Endothelial cell of umbilical vein (primary cell): ENCODE measurements around the gene NSD1. TPM values are rescaled to one million over a fixed set of nuclear protein-coding genes. Genes with fewer than 3 reads are reported as not detected.

Experiments
- BruUV-seq: library from RNA; stranded (reverse); fragments of 400-500 nt; replicated peaks from 2 replicates; lab custom pipeline; 2021; lab: Mats Ljungman, UMichigan
- CTCF ChIA-PET: fragments of 300-600, 350-600 bp; sonication (Branson Sonifier 250); formaldehyde crosslinking; loops from one replicate; lab custom pipeline; 2021; ENCODE audit warnings: antibody characterized with exemption, inconsistent platforms; lab: Charles Lee
- POLR2A ChIA-PET: fragments of 300-600, 350-600 bp; sonication (Branson Sonifier 250); formaldehyde crosslinking; loops from one replicate; lab custom pipeline; 2021; ENCODE audit warnings: antibody characterized with exemption, inconsistent platforms; lab: Charles Lee
- DNase-seq: peaks from one replicate; pipeline ENCODE4 v3.0.0-alpha.2; 2011; ENCODE audit warnings: low read depth, low spot score
- FAIRE-seq: peaks from 2 replicates; lab custom pipeline; 2011; peaks lifted over from hg19 to GRCh38; lab: Jason Lieb, UNC
- H2AFZ ChIP-seq: 2 replicates; pipeline ENCODE4 v1.6.0; 2012; ENCODE audit warnings: low read depth, low read length, control low read depth, inconsistent platforms
- H3K27ac ChIP-seq: 2 replicates; pipeline ENCODE4 v1.5.1; 2011; ENCODE audit warnings: low read depth, mild to moderate bottlenecking, control low read depth, low read length, moderate library complexity; ENCODE audit not compliant: insufficient read depth
- H3K27me3 ChIP-seq, 2 experiments: 2 replicates each; pipeline versions ENCODE4 v1.6.0 to v1.6.1; 2011; ENCODE audit warnings: low read length in 2 of 2, mixed read lengths in 1 of 2; ENCODE audit not compliant: control insufficient read depth in 2 of 2, insufficient read depth in 2 of 2
- H3K36me3 ChIP-seq, 2 experiments: 2 replicates in 1 of 2; 3 replicates in 1 of 2; pipeline ENCODE4 v1.5.1; 2011; ENCODE audit warnings: low read length in 2 of 2, mild to moderate bottlenecking in 1 of 2, moderate library complexity in 1 of 2; ENCODE audit not compliant: control insufficient read depth in 2 of 2, insufficient read depth in 2 of 2; ENCODE audit errors: extremely low read depth in 1 of 2
- H3K4me1 ChIP-seq: 3 replicates; pipeline ENCODE4 v1.5.1; 2011; ENCODE audit warnings: mild to moderate bottlenecking, low read length; ENCODE audit not compliant: control insufficient read depth, insufficient read depth; ENCODE audit errors: extremely low read depth
- H3K4me2 ChIP-seq: 2 replicates; pipeline ENCODE4 v1.6.1; 2011; ENCODE audit warnings: low read length, control low read depth, mixed read lengths; ENCODE audit not compliant: insufficient read depth
- H3K4me3 ChIP-seq, 3 experiments: fragments of 200-600 bp in 1 of 3; sonication (generic), shearing (Covaris generic) in 1 of 3; replicated peaks in 1 of 3; 2 replicates each; pipeline ENCODE4 v1.5.1; 2011 to 2016; ENCODE audit warnings: control low read depth in 3 of 3, low read length in 3 of 3, mild to moderate bottlenecking in 2 of 3, inconsistent platforms in 1 of 3, low read depth in 1 of 3, moderate library complexity in 1 of 3; ENCODE audit not compliant: insufficient read depth in 1 of 3
- H3K79me2 ChIP-seq: 2 replicates; pipeline ENCODE4 v1.6.0; 2012; ENCODE audit warnings: low read length, inconsistent platforms; ENCODE audit not compliant: control insufficient read depth, insufficient read depth
- H3K9ac ChIP-seq: replicated peaks from 2 replicates; pipeline ENCODE3; 2011; ENCODE audit warnings: low read length, control low read depth; ENCODE audit not compliant: insufficient read depth; ENCODE audit errors: extremely low read depth
- H3K9me1 ChIP-seq: replicated peaks from 3 replicates; pipeline ENCODE4 v1.6.0; 2011; ENCODE audit warnings: mild to moderate bottlenecking, low read length; ENCODE audit not compliant: control insufficient read depth, insufficient read depth; ENCODE audit errors: extremely low read depth
- H3K9me3 ChIP-seq: replicated peaks from 2 replicates; pipeline ENCODE4 v1.5.1; 2012; ENCODE audit warnings: low read length, inconsistent platforms; ENCODE audit not compliant: control insufficient read depth, insufficient read depth
- H4K20me1 ChIP-seq: replicated peaks from 2 replicates; pipeline ENCODE3; 2011; ENCODE audit warnings: mild to moderate bottlenecking, low read length; ENCODE audit not compliant: control insufficient read depth, insufficient read depth; ENCODE audit errors: extremely low read depth
- EZH2 ChIP-seq: IDR thresholded peaks from 2 replicates; pipeline ENCODE4 v1.6.1; 2012; ENCODE audit warnings: borderline replicate concordance, low read depth, mild to moderate bottlenecking, moderate library complexity, low read length, inconsistent platforms; ENCODE audit not compliant: severe bottlenecking
- FOS ChIP-seq: IDR thresholded peaks from 2 replicates; pipeline ENCODE4 v1.6.1; 2011; ENCODE audit warnings: mild to moderate bottlenecking, low read length, moderate library complexity, borderline replicate concordance; ENCODE audit not compliant: insufficient read depth
- GATA2 ChIP-seq: IDR thresholded peaks from 2 replicates; pipeline ENCODE4 v1.7.0; 2011; ENCODE audit warnings: low read depth, mild to moderate bottlenecking, moderate library complexity, mixed read lengths, low read length; ENCODE audit not compliant: insufficient read length, insufficient read depth
- JUN ChIP-seq: IDR thresholded peaks from 2 replicates; pipeline ENCODE4 v1.6.1; 2011; ENCODE audit warnings: borderline replicate concordance, low read depth; ENCODE audit not compliant: insufficient read length, insufficient read depth
- MYC ChIP-seq: IDR thresholded peaks from one replicate; pipeline ENCODE4 v1.6.1; 2011; ENCODE audit warnings: mild to moderate bottlenecking, low read depth, low read length
- POLR2A ChIP-seq: IDR thresholded peaks from 2 replicates; pipeline ENCODE4 v1.6.1; 2012; ENCODE audit warnings: low read depth, mild to moderate bottlenecking, control low read depth, low read length
- POLR2AphosphoS5 ChIP-seq: IDR thresholded peaks from 2 replicates; pipeline ENCODE4 v1.6.1; 2012; ENCODE audit warnings: low read depth, mild to moderate bottlenecking, control low read depth, low read length, moderate library complexity; ENCODE audit not compliant: insufficient read depth
- dilution Hi-C: fragments of 300-500 bp; cut with MboI; formaldehyde crosslinking; loops from one replicate; pipeline ENCODE4 v1.15.0; 2019; ENCODE audit warnings: low sequenced_read_pairs; ENCODE audit not compliant: extremely low pct_ligation_motif_present
- intact Hi-C: fragments of 100-400 bp; cut with micrococcal nuclease; formaldehyde crosslinking; loops from one replicate; pipeline ENCODE4 v1.10.0; 2022
- polyA plus RNA-seq, 4 experiments: library from polyadenylated mRNA; depleted of rRNA in 3 of 4; stranded (reverse) in 3 of 4; unstranded in 1 of 4; fragments of >200 nt; gene quantifications; 2 replicates each; pipeline versions ENCODE4 v1.2.1 to v1.2.3, GENCODE V29; 2011 to 2012; ENCODE audit warnings: missing spikeins in 1 of 4
- total RNA-seq: library from RNA; stranded (reverse); gene quantifications from 2 replicates; pipeline ENCODE4 v1.2.3, GENCODE V29; 2021
- TF ChIP-seq, protein P1 (sequence below), 2 donors: IDR thresholded peaks; 1 replicate in 1 of 2; 2 replicates in 1 of 2; pipeline ENCODE4 v1.5.1; 2011; ENCODE audit warnings: low read length in 2 of 2, mild to moderate bottlenecking in 2 of 2, moderate library complexity in 2 of 2, control low read depth in 1 of 2, inconsistent platforms in 1 of 2, low read depth in 1 of 2; ENCODE audit not compliant: insufficient read depth in 1 of 2; ENCODE audit errors: extremely low read depth in 1 of 2
- TF ChIP-seq, protein P2 (sequence below): IDR thresholded peaks from 2 replicates; pipeline ENCODE4 v1.6.1; 2011; ENCODE audit not compliant: insufficient read depth, insufficient read length

Gene NSD1
- total and polyA plus RNA-seq, 2 donors (not counting 3 experiments of a cell fraction or from before 2014, with no cell fraction given): 14.4 to 90.4 TPM

DNA sequence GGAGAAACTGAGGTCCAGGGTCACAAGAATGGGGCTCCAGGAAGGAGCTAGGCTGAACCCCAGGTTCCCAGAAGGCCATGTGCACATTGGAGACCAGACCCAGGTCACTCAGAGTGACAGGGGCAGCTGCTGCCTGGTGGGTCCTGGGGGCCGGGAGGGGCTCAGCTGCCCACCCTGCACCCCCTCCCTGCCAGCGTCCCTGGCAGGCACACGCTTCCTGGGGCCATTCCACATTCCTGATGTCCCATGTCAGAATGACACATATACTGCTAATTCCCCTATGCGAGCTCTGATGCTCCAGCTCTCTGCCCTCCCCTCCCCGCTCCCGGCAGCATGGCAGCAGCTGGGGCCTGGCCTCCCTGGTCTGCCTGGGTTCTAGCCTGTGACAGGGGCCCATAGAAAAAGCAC is 32.9 kb upstream of the NSD1 start:
- no peaks in the 10 kb centered on the region for H4K20me1 ChIP-seq
- ChIA-PET CTCF (interaction anchor here (0.9 to 1.7 kb wide), 5 partner anchors 10 to 29 kb away, joined by 3 to 6 read pairs (median 4); partner anchors contain the start of gene FGFR4), POLR2A (interaction anchor here (0.5 kb wide), 1 partner anchor 325 kb away, joined by 3 read pairs; the partner anchor contains the start of gene GRK6)
- no peak overlapping the region for H3K4me2 ChIP-seq
- H3K27me3 ChIP-seq: no peaks in the 10 kb centered on the region
- intact Hi-C loops: no loop called here
- no peak overlapping the region for H2AFZ ChIP-seq
- no peaks in the 10 kb centered on the region for H3K9me1 ChIP-seq
- BruUV-seq: no TSS peak
- no peak for DNase-seq
- no peaks in the 10 kb centered on the region for H3K9me3 ChIP-seq
- no peak overlapping the region for H3K9ac ChIP-seq
- H3K36me3 ChIP-seq: no peaks in the 10 kb centered on the region
- TF ChIP-seq GATA2 (no peak), MYC (no peak), EZH2 (no peak), POLR2AphosphoS5 (no peak), POLR2A (no peak), FOS (no peak), JUN (no peak)
- TF ChIP-seq, protein P1, sequence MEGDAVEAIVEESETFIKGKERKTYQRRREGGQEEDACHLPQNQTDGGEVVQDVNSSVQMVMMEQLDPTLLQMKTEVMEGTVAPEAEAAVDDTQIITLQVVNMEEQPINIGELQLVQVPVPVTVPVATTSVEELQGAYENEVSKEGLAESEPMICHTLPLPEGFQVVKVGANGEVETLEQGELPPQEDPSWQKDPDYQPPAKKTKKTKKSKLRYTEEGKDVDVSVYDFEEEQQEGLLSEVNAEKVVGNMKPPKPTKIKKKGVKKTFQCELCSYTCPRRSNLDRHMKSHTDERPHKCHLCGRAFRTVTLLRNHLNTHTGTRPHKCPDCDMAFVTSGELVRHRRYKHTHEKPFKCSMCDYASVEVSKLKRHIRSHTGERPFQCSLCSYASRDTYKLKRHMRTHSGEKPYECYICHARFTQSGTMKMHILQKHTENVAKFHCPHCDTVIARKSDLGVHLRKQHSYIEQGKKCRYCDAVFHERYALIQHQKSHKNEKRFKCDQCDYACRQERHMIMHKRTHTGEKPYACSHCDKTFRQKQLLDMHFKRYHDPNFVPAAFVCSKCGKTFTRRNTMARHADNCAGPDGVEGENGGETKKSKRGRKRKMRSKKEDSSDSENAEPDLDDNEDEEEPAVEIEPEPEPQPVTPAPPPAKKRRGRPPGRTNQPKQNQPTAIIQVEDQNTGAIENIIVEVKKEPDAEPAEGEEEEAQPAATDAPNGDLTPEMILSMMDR (IDR thresholded peaks at IDR 0.05; ENCODE audit: extremely low read depth in 1 of 2, insufficient read depth in 1 of 2, low read depth in 1 of 2, low read length in 2 of 2): no peak
- TF ChIP-seq, protein P2, sequence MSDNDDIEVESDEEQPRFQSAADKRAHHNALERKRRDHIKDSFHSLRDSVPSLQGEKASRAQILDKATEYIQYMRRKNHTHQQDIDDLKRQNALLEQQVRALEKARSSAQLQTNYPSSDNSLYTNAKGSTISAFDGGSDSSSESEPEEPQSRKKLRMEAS: no peak
- dilution Hi-C loops: no loop called here
- H3K4me1 ChIP-seq: peaks cover 11% of the 10 kb centered on the region
- H3K79me2 ChIP-seq: no peaks in the 10 kb centered on the region
- no peak overlapping the region for H3K4me3 ChIP-seq
- no peak for FAIRE-seq
- H3K27ac ChIP-seq: no peak overlapping the region
